ENCODE results near the gene TOR4A. TPM values are rescaled to one million over a fixed set of nuclear protein-coding genes. Genes with fewer than 3 reads are reported as not detected.

TOR4A gene
- total and polyA plus RNA-seq, 9 of the 15 experiments (the other 6 are each of a cell fraction or from before 2014, with no cell fraction given) = 3.9 to 49.2 (median 8.8) TPM

DNA sequence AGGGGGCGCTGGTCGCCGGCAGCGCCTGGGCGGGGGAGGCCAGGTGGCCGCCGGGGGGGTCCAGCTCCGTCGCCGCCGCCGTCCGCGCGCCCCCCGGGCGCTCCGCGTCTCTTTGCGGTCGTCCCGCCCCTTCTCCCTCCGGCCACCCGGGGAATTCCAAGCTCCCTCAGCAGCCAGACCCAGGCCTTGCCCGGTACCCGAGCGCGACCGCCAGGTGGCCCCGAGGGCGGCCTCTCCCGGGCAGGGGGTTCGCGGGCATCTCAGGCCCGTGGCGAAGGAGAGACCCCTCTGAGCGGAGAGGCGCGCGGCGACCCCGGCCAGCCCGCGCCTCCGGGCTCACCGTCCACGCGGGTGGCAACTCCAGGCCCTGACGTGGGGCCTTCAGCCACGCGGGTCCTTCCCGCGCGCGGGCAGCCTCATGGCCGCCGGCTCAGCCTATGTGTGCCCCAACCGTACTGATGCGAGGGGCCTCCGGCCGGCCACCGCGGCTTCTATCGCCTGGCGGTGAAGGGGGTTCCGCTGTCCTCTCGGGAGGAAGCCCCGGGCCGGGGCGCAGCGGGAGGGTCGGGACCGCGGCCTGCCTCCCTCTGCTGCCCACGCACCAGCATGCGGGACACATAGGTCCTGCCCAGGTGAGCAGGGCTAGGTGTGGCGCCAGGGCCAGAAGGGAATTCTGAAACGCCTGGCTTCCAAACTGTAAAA lies 25.1 kb downstream of the TOR4A start (continued):
- TF ChIP-seq, protein P1, sequence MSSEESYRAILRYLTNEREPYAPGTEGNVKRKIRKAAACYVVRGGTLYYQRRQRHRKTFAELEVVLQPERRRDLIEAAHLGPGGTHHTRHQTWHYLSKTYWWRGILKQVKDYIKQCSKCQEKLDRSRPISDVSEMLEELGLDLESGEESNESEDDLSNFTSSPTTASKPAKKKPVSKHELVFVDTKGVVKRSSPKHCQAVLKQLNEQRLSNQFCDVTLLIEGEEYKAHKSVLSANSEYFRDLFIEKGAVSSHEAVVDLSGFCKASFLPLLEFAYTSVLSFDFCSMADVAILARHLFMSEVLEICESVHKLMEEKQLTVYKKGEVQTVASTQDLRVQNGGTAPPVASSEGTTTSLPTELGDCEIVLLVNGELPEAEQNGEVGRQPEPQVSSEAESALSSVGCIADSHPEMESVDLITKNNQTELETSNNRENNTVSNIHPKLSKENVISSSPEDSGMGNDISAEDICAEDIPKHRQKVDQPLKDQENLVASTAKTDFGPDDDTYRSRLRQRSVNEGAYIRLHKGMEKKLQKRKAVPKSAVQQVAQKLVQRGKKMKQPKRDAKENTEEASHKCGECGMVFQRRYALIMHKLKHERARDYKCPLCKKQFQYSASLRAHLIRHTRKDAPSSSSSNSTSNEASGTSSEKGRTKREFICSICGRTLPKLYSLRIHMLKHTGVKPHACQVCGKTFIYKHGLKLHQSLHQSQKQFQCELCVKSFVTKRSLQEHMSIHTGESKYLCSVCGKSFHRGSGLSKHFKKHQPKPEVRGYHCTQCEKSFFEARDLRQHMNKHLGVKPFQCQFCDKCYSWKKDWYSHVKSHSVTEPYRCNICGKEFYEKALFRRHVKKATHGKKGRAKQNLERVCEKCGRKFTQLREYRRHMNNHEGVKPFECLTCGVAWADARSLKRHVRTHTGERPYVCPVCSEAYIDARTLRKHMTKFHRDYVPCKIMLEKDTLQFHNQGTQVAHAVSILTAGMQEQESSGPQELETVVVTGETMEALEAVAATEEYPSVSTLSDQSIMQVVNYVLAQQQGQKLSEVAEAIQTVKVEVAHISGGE (CRISPR knock-in tag; IDR thresholded peaks at IDR 0.05) = peak in 1 of 3 experiments; percentile 71; a peak in 2 of 6 replicates
- TF ChIP-seq RFX5 (IDR thresholded peaks at IDR 0.05; ENCODE audit: low read depth, low read length) (no peak), CHD4 (IDR thresholded peaks at IDR 0.05; ENCODE audit: insufficient read depth, insufficient replicate concordance, low read depth, low read length, poor library complexity, severe bottlenecking) (peak; percentile 63), YY1 (IDR thresholded peaks at IDR 0.05; ENCODE audit: borderline replicate concordance in 1 of 3, control insufficient read depth in 1 of 3, extremely low read depth in 1 of 3, insufficient read depth in 3 of 3, insufficient read length in 1 of 3, insufficient replicate concordance in 2 of 3, low read depth in 1 of 3, low read length in 2 of 3) (peak in 2 of 3 experiments; percentile 32 to 43), PRPF4 (IDR thresholded peaks at IDR 0.05; ENCODE audit: insufficient read depth, low read depth, low read length, poor library complexity, severe bottlenecking) (peak; percentile 44), BRCA1 (IDR thresholded peaks at IDR 0.05) (no peak), BRCA1 (CRISPR knock-in tag; IDR thresholded peaks at IDR 0.05) (0 out of 2 replicates have a peak, but pooled peaks have one; percentile 23), SAFB (IDR thresholded peaks at IDR 0.05; ENCODE audit: borderline replicate concordance, low read depth, low read length) (peak; percentile 99), MCM7 (IDR thresholded peaks at IDR 0.05) (no peak)
- TF ChIP-seq, protein P2, sequence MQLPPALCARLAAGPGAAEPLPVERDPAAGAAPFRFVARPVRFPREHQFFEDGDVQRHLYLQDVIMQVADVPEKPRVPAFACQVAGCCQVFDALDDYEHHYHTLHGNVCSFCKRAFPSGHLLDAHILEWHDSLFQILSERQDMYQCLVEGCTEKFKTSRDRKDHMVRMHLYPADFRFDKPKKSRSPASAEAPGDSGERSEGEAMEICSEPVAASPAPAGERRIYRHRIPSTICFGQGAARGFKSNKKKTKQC (CRISPR knock-in tag; IDR thresholded peaks at IDR 0.05) = peak; percentile 95
- TF ChIP-seq, protein P3, sequence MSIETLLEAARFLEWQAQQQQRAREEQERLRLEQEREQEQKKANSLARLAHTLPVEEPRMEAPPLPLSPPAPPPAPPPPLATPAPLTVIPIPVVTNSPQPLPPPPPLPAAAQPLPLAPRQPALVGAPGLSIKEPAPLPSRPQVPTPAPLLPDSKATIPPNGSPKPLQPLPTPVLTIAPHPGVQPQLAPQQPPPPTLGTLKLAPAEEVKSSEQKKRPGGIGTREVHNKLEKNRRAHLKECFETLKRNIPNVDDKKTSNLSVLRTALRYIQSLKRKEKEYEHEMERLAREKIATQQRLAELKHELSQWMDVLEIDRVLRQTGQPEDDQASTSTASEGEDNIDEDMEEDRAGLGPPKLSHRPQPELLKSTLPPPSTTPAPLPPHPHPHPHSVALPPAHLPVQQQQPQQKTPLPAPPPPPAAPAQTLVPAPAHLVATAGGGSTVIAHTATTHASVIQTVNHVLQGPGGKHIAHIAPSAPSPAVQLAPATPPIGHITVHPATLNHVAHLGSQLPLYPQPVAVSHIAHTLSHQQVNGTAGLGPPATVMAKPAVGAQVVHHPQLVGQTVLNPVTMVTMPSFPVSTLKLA (conservative IDR thresholded peaks at IDR 0.05) = peak in 1 of 2 experiments; percentile 62; a peak in 2 of 4 replicates
- TF ChIP-seq, protein P4, sequence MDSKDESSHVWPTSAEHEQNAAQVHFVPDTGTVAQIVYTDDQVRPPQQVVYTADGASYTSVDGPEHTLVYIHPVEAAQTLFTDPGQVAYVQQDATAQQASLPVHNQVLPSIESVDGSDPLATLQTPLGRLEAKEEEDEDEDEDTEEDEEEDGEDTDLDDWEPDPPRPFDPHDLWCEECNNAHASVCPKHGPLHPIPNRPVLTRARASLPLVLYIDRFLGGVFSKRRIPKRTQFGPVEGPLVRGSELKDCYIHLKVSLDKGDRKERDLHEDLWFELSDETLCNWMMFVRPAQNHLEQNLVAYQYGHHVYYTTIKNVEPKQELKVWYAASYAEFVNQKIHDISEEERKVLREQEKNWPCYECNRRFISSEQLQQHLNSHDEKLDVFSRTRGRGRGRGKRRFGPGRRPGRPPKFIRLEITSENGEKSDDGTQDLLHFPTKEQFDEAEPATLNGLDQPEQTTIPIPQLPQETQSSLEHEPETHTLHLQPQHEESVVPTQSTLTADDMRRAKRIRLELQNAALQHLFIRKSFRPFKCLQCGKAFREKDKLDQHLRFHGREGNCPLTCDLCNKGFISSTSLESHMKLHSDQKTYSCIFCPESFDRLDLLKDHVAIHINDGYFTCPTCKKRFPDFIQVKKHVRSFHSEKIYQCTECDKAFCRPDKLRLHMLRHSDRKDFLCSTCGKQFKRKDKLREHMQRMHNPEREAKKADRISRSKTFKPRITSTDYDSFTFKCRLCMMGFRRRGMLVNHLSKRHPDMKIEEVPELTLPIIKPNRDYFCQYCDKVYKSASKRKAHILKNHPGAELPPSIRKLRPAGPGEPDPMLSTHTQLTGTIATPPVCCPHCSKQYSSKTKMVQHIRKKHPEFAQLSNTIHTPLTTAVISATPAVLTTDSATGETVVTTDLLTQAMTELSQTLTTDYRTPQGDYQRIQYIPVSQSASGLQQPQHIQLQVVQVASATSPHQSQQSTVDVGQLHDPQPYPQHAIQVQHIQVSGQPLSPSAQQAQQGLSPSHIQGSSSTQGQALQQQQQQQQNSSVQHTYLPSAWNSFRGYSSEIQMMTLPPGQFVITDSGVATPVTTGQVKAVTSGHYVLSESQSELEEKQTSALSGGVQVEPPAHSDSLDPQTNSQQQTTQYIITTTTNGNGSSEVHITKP (IDR thresholded peaks at IDR 0.05; ENCODE audit: partially characterized antibody) = no peak
- TF ChIP-seq, protein P5, sequence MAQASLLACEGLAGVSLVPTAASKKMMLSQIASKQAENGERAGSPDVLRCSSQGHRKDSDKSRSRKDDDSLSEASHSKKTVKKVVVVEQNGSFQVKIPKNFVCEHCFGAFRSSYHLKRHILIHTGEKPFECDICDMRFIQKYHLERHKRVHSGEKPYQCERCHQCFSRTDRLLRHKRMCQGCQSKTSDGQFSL (CRISPR knock-in tag; IDR thresholded peaks at IDR 0.05) = peak; percentile 69
- TF ChIP-seq, protein P5 (tag; IDR thresholded peaks at IDR 0.05) = no peak
